GM19239 (cell line): Measurements from ENCODE around the gene ANKRD50.

Experiments
- DNase-seq: peaks from one replicate; pipeline ENCODE4 v3.0.0; 2011; ENCODE audit warnings: low spot score; ENCODE audit not compliant: insufficient read length
- FAIRE-seq: peaks from 2 replicates; lab custom pipeline; 2011; peaks lifted over from hg19 to GRCh38; lab: Jason Lieb, UNC

ANKRD50 gene

GRCh38 chr4:124642846-124643245 is 69.7 kb downstream of the ANKRD50 start:
- DNase-seq (no peak), FAIRE-seq (no peak)

DNA sequence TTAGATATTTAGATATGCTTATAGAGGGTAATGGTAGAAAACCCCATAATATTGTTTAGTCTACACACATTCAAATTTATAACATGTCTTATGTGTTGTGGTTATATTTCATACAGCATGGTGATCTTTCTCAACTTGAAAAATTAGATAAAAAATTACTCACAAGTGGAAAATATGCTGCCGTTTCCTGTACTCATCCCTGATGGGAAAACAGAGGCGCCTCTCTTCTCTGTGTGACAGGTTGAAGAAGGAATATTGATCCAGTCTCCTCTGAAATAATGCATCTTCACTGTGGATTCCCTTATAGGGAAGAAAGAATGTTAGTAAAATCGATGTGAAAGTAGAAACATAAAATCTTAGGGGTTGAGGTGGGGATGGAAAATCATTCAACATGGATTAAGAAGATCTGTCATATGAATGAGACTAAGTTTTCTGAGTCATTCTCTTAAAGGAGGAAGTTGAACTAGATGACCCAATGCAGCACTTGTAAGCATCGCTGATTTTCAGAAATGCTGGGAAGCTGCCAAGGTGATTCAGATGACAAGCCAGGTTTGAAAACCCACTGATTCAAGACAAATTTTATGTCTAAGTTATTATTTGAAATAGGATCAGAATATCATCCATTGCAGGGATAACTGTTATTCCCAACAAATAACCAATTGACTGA is 70.7 kb downstream of the ANKRD50 start:
- FAIRE-seq (no peak), DNase-seq (no peak)

- DNase-seq: no peak
- no peak for FAIRE-seq
Measured at GRCh38 chr4:124640022-124640730, 72.4 kb downstream of the ANKRD50 start.

GRCh38 chr4:124637321-124637720 is 75.2 kb downstream of the ANKRD50 start:
- FAIRE-seq (no peak), DNase-seq (no peak)

DNA sequence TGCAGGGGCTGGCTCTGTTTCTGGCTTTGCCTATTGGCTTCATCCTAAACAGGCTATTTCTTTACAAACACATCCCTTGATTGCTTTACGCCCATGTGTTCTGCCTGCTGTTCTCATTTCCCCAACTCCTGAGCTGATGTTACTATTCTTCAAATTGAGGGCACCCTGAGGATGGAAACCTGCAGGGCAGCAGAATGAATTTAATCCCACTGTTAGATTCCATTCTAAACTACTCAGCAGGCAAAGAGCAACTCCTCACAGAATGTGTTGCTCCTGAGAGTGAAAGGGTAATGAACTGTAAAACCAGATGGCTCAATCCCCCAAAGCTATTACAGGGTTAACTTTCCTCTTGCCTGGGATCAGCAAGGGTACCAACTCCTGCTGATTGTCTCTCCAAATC is 75.7 kb downstream of the ANKRD50 start:
- DNase-seq: no peak
- no peak for FAIRE-seq

GRCh38 chr4:124635331-124635730 is 77.2 kb downstream of the ANKRD50 start:
- no peak for FAIRE-seq
- DNase-seq: no peak

DNA sequence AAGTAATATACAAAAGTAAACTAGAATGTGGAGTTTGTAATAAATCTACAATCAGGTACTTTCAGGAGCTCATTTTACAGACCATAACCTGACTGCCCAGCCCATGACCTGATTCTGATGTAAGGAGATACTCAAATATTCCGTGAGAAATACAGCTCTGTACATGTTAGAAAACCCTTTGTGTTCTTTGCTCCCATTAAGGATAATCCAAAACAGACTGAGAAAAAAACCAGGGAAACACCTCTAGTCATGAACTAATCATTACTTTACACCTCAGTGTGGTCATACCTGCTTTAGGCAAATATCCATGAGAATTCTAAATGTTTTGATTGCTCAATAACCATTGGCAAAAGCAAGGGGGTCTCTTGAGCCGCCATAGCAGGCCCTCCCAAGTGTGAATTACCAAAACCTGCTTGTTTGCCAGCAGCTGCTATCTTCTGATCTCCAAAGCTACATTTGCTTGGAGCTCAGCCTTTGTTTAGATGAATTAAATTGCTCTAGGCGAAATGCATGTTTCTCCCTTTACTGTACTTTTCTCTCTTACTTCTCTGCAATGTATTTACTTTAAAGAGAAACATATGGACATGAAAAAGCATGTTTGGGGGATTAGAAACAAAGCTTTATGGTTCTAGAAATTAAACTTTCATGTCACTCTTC is 79.1 kb downstream of the ANKRD50 start:
- FAIRE-seq (no peak), DNase-seq (no peak)

DNA sequence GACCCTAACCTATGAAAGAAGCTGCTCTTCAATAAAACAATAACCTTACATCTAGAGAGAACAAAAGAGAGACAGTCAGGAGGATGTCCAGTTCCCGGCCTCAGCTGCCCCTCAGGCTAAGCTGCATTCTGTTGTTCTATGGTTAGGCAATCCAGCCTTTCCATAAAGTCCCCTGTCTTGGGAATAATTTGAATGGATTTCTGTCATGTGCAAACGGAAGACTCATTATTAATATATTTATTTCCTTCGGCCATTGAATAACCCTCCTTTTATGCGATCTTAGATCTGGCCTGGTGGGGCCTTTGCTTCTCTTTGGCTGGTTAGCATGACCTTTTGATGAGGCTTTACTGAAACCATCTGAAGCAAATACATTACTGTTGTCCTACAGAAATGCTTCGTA is 80.1 kb downstream of the ANKRD50 start:
- DNase-seq: no peak

DNA sequence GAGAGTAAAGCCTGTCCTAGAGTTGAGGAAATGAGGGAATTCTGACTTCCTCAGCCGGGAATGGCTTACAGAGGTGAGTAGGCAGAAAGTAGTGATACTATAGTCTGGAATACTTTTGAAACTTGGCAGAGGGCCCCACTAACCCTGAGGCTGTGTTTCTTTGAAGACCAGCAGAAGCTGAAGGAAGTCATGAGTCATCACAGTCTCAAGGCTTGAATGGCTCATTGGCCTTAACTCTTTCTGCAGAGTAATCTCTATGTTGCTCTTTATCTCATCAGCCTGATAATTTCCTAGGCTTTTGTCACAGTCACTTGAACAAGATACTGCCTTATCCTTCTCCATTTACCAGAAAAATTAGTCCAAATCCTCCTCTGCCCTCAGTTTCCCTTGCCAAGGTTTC is 80.8 kb downstream of the ANKRD50 start:
- no peak for FAIRE-seq
- DNase-seq: no peak

More for the DNA sequence above, 80.1 kb downstream of the ANKRD50 start:
- FAIRE-seq: no peak

GRCh38 chr4:124629681-124630080 is 82.9 kb downstream of the ANKRD50 start:
- DNase-seq (no peak), FAIRE-seq (no peak)
